T1000 (cell line): ENCODE results near the gene FZD10.

ENCODE experiments used
- DNase-seq: peaks from one replicate; lab custom pipeline; 2025; ENCODE audit warnings: mixed read lengths; lab: John Stamatoyannopoulos, UW

The FZD10 gene

DNA sequence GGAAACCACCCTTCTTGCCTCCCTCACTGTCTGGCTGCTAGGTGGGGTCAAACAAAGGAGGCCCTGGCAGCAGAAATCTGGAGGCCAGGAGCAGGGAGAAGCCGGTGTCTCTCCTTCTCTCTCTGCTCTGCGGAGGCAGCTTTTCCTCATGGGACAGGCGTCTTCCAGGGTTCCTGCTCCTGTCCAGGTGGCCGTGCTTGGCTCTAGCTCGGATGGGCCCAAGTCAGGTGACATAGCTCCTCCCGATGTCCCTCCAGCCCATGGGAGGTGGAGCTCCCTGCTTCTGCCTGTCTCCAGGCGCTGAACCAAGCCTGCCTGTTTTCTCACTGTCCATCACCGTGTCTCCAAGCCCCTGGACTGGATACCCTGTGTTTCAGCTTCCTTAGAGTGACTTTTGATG lies 30.5 kb upstream of the FZD10 start:
- no peak for DNase-seq

DNA sequence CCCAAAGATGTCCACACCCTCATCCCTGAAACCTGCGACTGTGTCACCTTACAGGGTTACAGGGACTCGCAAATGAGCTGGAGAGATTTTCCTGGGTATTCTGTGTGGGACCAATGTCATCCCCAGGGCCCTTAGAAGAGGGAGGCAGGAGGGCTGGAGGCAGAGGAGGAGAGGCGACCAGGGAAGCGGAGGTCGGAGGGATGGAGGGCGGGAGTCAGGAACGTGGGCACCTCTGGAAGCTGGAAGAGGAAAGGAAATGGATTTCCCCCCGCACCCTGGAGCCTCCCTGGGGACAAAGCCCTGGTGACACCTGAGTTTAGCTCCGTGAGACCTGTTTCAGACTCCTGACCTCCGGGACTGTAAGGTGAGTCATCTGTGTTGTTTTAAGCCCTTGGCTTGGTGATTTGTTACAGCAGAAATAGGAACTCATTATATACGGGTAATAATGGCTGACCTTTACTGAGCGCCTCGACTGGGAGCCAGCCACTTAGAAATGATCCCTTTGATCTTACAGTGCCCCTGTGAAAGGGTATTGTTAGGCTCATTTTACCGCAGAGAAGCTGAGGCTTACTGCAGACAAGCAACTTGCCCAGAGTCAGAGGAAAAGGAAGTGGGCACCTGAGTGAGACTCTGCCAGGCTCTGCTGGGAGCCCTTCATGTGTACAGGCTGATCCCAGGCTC lies 29.3 kb upstream of the FZD10 start:
- no peak for DNase-seq

DNA sequence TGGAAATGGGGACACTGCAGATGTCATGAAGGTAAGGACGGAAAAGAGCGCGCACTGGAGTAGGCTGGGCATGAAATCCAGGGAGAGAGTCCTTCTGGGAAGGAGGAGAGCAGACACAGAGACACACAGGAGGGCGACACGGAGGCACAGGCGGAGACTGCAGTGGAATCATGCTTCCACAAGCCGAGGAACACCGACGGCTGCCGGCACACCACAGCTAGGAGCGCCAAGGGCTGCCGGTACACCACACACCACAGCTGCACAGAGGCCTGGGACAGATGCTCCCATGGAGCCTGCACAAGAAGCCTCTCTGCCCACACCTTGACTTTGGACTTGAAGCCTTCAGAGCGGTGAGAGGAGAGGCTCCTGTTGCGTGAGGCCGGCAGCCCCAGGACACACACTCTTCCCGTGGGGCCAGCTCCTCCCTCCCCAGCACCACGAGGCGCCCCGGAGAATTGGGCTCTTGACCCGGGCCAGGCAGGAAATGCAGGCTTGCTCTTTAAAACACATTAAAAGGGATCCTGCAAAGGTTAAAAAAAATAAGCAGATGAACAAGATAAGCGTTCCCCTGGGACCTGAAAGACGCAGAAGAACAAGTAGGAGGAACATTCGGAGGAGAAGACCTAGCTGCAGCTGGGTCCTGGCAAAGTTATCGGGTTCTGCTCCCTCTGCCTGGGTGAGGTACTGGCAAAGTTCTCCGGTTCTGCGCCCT lies 28.3 kb upstream of the FZD10 start:
- DNase-seq, result no peak

DNA sequence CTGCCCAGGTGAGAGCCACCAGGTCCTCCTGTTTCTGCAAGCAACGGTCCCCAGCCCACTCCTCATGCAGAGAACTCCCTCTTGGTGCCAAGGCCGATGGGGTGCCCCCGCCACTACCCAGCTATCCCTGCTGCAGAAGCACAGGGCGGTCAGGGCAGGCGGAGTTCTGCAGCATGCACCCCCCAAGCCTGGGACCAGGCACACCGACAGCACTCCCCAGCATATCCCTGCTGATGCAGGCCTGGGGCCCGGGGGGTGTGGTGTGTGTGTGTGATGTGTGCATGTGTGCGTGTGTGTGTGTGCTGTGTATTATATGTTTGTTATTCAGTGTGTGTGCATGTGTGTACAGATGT lies 27.7 kb upstream of the FZD10 start:
- no peak for DNase-seq

DNA sequence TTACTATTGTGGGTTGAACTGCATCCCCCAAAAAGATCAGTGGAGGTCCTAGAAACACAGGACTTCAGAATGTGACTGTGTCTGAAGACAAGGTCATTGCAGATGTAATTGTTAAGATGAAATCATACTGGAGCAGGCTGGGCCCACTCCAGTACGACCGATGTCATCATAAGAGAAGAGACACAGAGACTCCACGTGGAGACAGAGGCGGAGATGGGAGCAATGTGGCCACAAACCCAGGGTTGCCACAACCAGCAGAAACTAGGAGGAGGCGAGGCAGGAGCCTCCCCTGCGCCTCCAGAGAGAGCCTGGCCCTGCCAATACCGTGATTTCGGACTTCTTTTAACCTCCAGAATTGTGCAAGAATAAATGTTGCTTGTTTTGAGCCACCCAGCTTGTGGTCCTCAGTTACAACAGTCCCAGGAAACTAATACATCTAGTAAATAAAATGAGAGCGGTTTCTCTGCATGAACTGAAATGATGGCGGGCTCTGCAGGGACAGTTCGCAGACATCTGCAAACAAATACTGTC lies 25.7 kb upstream of the FZD10 start:
- DNase-seq, result no peak

DNA sequence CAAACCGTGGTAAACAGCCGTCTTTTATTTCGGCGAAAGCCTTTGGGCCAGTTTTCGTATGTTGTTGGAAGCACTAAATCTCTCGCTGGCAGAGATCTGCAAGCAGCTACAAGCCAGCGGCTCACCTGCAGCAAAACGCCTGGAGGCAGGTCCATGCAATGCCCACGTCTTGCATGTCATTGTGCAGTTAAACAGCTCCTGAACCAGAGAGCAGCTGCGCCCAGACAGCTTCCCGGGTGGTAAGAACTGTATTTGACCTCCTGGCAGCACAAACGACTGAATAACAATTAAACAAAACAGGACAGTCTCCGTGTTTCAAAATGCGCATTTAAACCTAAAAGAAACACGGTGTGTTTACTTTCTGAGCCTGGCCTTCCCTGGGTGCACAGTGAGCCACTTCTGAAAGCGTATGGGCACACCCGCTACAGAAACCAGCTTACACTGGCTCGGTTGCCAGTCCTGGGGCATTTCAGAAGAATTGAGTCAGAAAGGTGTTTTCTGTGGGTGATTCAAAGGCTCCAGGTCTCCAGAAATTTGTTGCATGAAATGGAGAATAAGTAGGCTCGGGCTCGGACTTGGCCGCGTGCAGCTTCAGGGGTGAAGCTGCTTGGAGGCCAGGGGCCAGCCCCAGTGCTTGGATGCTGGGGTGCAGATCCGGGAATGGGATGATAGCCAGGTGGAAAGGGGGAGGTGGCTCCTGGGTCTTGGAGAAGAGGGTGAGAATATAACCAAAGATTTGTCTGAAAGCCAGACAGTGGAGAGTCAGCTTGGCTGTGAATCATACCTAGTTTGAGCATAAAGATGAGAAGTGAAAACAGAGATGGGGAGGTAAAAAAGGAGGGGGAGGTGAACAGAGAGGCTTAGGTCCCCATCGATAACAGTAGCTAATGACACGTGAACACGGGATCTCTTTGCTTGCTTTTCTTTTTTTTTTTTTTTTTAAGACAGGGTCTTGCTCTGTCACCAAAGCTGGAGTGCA lies 24.9 kb upstream of the FZD10 start:
- DNase-seq, result no peak

DNA sequence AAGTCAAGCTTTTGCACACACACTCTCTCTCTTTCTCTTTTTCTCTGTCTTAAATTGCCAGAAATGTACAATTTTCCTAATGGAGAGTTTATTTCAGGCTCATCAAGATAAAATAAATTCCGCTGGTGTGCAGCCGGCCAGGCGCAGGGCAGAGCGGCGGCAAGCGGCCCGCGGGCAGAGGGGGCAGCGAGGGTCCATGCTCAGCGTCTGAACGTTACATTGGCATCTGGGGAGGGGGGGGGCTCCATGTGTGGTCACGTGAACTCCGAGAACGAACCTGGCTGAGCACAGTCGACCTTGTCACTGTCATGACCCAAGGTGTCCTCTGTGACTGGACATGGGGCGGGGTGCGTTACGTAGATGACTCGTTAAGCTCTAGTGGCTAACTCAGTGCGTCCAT lies 23.8 kb upstream of the FZD10 start:
- no peak for DNase-seq

DNA sequence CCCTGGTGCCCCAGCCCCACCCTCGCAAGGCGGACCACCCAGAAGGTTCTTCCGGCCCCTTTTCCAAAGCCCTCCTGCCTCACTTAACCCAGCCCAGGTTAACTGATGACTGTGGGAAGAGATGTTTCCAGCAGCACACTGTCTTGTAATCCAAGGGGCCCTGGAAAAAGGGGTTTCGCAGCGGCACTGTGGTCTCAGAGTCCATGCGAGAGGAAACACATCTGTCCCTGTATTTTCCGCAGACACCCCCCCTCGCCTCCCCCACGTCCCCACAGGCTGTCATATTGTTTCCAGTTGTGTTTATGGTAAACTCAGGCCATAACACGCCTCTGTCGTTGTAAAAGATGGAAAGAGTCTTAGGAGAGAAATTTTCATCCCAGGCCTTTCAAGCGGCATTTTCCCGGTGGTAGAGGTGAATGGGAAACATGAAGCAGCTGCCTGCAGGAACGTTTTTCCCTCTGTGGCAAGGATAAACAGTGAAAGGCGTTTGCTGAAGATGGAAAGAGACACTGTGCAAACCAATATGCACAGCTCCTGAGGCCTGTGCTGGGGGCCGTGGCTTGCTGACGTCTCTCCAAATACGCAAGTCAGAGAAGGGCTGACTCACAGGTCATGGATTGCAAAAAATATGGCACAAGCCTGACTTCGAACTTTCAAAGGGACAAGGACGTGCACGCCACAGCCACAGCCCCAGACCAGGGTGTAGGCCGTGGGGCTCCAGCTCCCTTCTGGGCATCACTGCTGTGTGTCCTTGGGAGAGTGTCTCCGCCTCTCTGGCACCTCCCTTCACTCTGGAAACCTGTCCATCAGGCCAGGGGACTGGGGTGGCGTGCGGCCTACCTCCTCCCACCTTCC lies 22.5 kb upstream of the FZD10 start:
- DNase-seq, result no peak

DNA sequence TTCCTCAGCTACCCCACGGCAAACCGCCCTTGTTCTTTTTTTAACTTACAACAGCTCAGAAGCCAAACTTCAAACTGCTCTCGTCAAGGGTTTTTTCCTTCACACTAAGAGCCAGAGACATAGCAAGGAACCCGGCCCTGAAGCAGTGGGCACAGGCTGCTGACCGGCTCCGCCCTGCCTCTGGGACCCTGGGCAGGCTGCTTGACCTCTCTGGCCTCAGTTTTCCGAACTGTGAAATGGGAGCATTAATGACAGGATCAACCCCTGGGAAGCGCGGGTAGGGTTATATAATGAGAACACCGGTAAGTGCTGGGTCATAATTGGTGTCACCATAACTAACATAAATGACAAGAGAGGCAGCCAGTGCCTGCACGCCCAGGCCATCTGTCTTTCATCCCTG lies 21.2 kb upstream of the FZD10 start:
- DNase-seq, result no peak

DNA sequence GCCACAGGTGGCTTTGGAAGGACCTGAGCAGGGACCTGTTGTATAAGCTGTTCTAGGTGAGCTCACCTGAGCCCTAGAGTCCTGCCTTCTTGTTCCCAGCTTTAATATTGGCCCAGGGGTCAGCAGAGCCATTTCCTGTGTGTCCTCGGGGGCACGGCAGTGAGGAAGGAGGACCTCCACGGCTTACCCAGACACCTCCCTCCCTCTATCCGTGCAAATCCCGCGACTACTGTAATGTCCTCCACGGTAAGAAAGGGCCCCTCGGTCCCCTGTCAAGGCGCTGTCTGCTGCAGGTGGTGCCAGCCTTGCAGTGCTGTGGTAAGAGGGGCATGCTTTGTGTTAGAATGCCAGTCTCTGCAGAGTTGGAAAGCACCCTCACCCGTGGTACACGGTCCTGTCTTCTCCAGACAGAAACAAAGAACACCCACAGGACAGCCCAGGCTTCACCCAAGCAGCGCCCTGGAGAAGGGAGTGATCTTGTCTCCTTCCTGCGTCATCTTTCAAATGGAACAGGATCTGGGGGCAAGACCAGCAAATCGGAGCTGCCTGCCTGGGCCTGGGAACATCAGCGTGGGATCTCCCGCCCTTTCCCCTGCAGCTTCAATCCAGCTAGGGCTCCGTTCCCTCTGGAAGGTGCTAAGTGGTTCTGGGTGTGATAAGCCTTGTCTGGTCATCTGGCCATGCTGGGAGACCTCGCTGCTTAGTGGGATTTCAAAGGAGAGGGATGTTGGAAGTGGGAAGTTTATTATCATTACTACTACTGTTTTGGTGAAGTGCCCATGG lies 20.2 kb upstream of the FZD10 start:
- no peak for DNase-seq

DNA sequence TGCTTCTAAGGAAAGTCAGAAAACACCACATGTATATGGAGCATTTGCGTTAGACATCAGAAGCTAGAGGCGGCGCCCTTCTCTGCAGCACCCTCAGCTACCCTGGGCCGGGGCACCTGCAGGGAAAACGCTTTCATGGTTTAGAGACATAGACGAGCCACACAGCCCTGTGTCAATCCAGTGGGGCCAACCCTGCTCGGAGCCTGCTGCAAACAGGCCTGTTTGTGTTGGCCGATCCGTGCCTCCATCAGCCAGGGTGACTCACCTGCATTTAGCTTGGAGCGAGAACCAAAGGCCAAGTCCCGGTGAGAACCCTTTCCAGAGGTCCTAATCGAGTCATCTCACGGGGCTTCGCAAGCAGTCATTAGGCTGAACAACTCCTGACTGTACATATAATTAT lies 19.5 kb upstream of the FZD10 start:
- DNase-seq, result no peak

DNA sequence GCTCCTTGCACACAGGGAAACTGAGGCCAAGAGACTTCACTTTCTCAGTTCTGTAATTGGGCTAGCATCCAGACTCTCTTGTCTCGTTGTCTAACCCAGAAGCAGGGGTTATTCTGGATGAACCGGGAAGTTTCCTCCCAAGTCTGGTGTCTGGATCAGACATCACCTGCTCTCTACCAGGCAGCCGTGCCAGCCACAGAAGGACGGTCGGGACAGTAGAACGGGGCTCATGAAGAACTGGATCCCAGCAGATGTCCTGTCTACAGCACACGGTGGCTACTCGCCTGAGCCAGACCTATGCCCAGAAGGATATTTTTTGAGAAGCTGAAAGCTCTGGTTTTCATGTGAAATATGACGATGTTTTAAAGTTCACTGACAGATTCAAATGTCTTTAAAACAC lies 19.1 kb upstream of the FZD10 start:
- DNase-seq, result no peak

DNA sequence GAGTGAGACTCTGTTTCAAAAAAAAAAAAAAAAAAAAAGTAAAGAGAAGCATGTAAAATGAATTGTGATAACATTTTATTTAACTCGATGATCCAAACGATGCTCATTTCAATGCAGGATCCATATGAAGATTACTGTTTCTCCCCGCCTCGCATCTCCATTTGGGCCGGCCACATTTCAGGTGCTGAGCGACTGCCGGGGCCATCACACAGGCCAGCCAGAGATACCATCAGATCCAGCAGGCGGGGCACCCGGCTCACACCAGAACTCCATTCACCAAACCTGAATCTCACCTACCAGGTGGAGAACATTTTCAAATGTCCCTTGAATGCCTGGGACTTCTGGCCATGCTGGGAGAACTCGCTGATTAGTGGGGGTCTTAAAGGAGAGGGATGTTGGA lies 18.0 kb upstream of the FZD10 start:
- DNase-seq, result no peak

DNA sequence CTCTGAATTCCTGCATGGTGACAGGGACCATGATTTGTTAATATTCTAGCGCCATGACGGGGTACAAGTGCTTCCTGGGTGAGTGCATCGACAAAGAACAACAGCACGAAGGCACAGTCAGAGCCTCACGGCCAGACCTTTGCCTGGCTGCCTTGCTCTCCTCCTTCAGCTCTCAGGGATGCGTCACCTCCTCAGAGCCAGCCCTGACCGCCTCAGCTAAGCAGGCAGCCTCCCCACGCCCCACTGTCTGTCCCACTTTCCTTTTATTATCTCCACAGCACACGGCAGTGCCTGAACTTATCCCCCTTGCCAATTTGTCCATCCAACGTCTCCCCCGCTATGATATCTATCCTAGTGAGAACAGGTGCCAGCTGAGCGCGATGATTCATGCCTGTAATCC lies 16.5 kb upstream of the FZD10 start:
- no peak for DNase-seq

DNA sequence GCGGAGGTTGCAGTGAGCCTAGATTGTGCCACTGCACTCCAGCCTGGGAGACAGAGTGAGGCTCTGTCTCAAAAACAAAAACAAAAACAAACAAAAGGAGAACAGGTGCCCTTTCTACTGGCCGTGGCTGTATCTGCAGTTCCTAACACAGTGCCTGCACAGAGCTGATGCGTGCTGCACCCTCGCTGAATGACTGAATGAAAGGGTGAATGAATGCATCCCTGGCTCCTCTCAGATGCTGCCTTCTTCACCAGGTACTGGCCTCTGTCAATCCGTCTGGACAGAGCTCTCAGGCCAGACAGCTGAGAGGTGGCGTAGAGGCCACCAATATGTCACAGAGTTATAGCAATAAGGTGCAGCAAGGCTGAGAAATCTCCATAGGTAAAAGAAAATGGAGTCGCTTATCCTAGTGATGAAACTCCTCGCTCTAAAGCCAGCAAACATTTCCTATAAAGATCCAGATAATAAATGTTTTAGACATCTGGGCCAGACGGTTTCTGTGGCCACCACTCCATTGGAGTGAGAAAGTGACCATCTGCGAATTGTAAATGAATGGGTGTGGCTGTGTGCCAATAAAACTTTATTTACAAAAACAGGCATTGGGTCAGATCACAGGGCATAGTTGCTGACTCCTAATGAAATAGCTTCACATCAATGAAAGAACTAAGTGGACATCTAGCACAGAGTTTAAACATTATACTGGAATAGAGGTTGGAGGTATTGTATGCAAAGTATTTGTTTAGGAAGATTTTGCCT lies 15.9 kb upstream of the FZD10 start:
- no peak for DNase-seq

DNA sequence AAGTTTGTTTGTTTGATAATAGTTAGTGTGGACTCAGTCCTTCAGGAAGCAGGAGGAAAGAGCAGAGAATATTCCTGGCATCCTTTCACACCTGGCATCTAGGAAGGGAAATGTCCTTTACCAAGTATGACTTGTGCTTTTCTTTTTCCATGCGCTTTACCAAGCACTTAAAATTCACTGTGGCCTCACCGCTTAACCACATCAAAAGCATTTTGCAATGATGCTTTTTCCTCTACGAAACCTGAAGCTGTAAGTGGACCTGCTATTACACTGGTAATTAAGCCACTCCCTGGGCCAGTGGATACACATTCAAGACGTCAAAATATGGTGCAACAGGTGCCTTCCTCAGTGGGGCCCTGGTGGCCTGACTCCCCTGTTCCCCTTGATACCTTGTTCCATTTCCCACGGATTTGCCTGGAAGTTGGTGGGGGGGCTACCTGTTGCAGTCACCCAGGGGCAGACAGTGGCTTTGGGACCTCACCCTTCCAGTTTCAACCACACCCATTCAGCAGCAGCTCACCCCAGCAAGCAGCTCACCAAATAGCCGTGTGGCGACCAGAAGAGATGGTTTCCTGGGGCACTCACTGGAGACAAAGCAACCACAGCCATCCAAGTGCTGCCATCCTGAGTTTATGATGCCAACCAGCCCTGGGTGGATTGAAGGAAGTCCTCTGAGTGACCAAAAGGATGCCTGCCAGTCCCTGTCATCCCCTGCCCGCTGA lies 14.2 kb upstream of the FZD10 start:
- no peak for DNase-seq

DNA sequence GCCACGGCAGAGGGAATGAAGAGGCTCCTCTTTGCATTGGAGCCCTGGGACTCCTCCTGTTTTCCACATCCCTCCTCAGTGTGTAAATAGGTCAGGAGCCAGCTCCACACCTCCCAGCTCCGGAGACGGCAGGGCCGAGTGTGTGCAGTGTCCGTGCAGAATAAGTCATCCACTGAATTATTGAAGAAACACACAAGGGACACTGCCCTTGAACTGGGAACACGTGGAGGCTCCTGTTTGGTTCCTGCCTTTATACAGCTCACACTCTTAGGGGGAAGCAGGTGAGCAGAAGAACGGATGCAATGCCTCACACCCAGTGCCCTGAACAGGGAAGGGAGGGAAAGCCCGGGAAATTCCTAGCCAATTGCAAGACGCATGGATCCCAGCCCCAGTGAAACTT lies 10.4 kb upstream of the FZD10 start:
- DNase-seq, result no peak

DNA sequence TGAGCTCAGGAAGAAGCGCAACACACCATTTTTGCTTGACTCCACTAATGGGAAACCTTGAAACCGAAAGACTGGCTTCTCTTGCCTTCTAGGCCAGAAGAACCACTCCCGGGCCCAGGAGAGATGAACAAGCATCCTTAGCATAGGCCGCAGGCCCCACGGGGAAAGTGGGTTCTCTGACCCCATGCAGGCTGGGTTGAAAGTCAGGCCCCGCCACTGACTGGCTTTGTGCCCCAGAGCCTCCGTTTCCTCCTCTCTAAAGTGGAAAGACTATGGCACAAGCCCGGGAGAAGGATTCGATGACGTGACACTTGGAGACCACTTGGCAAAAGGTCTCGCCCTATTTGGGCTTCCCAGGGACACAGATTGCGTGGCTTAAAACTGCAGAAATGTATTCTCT lies 9.9 kb upstream of the FZD10 start:
- no peak for DNase-seq

DNA sequence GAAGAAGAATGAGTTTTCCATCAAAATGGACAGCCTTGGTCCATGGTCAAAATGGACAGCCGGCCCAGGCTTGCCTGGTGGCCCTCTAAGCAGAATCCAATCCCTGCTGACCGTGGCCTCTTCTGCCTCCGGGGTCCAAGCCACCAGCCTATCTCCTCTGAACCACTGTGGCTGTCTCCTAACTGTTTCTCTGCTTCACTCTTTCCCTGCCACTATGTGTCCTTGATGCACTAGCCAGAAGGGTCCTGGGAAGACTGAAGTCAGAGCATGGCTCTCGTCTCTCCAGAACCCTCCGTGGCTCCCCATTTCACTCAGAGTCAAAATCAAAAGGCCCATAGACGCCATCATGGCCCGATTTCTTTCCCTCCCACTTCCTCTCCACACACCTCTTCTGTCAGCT lies 8.5 kb upstream of the FZD10 start:
- no peak for DNase-seq
